ENCODE measurements around the gene PPP4R3C. TPM values are rescaled to one million over a fixed set of nuclear protein-coding genes. Genes with fewer than 3 reads are reported as not detected.

Gene PPP4R3C
- total RNA-seq, 4 donors from 2014 or later = not detected

- no peak for TF ChIP-seq CTCF (IDR thresholded peaks at IDR 0.05; ENCODE audit: low read depth)
Observed at GRCh38 chrX:27444093-27444908, 18.8 kb downstream of the PPP4R3C start.

- no peak for TF ChIP-seq CTCF (IDR thresholded peaks at IDR 0.05; ENCODE audit: low read depth)
Observed at GRCh38 chrX:27439771-27440170, 23.4 kb downstream of the PPP4R3C start.

GRCh38 chrX:27438937-27439336, 24.2 kb downstream of the PPP4R3C start:
- no peak for TF ChIP-seq CTCF (IDR thresholded peaks at IDR 0.05; ENCODE audit: low read depth)

- no peak for TF ChIP-seq CTCF (IDR thresholded peaks at IDR 0.05; ENCODE audit: low read depth)
Observed at GRCh38 chrX:27435031-27435430, 28.1 kb downstream of the PPP4R3C start.

Other genes starting within 250 kb of the PPP4R3C start
- not detected for gene DCAF8L2, start 127.0 kb upstream of the PPP4R3C start, total RNA-seq